HG02678 (cell line): Measurements from ENCODE around the gene NCKAP5.
A peak's percentile ranks its signal among the peaks of the same experiment; 100 is the strongest.

Experiments
- ATAC-seq: cut with Tn5 transposase; IDR thresholded peaks from one replicate; pipeline ENCODE4 v1.9.1; 2021; ENCODE audit warnings: mild to moderate bottlenecking, moderate library complexity; ENCODE audit not compliant: unreplicated experiment

NCKAP5 gene

DNA sequence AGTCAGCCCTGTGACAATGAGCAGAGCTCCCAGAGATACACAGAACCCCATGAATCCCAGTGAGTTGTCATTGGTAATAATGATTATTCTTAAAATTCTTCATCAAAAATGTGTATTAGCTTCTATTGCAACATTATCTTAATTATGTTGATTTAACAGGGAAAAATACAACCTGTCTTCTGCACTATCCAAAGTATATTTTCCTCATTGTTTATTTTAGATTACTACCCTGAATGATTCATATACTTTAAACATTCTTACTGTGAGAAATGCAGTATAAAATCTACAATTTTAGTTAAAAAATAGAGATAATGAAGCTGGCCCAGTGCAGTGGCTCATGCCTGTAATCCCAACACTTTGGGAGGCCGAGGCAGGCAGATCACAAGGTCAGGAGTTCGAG is 773.0 kb downstream of the NCKAP5 start:
- ATAC-seq, result no peak

DNA sequence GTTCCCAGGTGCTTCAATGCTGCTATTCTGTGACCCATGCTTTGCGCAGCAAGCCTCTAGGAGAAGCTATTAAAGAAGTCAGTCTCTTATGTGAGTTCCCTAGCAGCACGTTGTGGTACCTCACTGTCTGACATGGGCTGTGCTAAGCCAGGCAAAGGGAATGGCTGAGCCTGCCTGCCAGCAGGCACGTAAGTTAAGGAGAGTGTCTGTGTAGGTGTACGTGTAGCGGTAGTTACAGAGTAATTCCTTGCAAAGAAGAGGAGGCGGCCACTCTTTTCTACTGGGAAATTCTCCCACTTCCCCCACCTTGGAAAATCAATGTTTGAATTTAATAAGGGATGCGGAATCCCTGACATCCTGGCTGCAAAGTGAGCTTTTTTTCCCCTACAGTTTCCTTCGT is 774.7 kb downstream of the NCKAP5 start:
- no peak for ATAC-seq

DNA sequence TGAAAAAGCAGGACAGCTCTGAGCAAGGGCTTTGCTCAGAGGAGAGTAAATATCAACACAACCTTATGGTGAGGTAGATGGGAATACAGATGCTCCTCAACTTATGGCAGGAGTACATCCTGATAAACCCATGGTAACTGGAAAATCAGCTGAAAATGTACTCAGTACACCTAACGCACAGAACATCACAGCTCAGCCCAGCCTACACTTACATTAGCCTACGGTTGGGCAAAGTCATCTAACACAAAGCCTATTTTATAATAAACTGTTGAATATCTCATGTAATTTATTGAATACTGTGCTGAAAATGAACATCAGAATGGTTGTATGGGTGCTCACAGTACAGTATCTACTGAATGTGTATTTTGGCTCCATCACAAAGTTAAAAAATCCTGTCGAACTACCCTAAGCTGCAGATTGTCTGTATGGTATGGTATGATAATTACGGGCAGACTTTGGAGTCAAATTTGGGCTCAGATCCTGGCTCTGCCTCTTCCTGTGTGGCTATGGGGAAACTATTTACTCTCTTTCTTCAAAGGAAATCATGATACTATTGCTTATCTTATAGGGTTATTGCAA is 778.0 kb downstream of the NCKAP5 start:
- ATAC-seq, result no peak

DNA sequence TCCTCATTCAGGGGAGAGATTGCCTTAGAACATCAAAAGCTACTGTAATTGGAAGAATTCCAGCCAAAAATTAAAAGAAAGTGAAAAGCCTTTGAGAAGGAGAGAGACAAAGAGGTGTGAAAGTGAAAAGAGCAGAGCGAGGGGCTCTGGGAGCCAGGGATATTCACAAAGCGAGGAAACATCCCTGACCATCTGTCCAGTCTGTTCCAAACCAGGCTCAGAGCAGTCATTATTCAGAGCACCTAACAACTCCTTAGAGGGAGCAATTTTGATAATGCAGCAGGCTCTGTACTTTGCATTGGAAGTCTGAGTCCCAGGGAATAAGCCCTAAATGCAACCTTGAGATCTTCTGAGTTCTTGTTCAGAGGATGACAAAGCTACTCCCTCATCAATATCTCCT is 779.2 kb downstream of the NCKAP5 start:
- ATAC-seq, result no peak

DNA sequence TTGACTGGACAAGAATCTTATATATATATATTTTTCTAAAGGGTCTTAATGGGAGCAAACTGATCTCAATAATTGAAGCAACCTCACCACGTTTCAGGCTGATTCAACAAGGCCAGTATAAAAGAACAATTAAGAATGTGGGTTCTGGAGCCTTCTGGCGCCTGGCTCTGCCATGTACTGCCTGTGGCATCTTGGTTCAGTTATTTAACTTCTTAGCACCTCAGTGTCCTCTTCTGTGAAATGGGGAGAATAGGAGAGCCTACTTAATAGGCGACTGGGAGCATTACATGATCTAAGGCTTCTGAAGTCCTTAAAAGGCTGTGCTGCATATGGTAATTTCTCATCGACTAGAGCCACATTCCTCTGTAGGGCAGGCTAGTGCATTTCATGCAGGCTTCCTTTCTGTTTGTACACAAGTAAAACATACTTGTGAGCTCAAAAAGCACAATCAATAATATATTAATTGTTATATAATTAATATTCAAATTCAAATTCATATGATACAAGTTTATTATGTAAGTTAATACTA is 779.9 kb downstream of the NCKAP5 start:
- ATAC-seq, result no peak

DNA sequence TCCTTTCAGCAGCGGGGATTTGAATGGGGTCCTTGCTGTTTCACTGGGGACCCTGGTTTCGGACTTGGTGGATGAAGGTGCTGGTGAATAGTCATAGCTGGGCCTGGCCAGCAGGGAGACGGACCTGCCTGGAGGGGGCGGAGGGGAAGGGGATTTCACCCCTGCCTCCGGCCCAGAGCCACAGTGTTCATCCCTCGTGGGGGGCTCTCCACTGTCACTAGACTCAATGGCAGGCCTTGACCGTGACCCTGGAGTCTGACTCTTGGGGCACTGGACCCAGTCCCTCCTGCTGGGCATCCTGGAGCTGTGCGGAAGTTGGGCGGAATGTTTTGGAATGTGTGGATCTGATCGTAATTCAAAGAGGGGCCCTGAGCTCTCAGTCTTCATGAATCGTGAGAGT is 784.4 kb downstream of the NCKAP5 start:
- no peak for ATAC-seq

DNA sequence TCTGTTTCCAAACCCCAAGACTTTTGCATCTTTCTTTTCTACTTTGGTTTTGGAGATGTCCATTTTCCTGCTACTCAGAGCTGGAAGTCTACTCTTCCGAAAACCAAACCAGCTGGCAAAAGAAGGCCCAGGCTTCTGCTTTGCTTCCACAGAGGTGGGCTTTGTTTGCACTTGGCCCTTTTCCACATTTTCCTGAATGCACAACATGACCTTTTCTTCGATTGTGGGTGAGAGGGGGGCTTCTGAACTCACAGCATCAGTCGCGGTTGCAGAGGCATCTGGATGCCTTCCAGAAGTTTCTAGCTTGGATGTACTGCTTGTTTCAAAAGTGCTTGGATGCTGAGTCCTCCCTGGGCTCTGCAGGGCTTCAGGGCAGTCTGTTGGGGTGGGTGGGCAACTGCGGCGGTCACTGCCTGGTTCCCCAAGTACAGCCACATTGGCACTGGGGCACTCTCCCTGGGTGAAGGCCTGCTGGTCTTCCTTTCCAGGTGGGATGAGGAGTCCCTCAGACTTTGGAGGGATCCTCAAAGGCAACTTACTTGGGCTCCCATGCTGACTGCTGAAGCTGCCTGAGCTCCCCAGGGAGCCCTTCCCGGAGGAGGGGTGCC is 786.0 kb downstream of the NCKAP5 start:
- ATAC-seq, result no peak

DNA sequence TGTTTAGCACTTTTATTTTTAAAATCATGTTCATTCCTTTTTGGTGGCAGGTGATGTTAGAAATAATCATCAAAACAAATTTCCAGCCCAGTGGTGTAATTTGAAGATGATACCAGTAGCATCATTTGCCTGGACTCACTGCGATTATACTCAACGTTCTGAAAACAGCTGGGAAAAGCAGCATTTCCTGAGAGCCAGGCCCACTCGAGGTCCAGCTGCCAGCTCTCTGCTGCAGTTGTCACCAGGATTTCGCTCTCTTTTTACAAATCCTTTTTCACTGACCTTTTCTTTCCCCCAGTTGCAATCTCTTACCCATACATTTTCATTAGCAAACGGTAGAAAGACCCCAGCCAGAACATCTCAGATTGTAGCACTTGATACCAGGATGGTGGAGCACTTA is 787.6 kb downstream of the NCKAP5 start:
- no peak for ATAC-seq

DNA sequence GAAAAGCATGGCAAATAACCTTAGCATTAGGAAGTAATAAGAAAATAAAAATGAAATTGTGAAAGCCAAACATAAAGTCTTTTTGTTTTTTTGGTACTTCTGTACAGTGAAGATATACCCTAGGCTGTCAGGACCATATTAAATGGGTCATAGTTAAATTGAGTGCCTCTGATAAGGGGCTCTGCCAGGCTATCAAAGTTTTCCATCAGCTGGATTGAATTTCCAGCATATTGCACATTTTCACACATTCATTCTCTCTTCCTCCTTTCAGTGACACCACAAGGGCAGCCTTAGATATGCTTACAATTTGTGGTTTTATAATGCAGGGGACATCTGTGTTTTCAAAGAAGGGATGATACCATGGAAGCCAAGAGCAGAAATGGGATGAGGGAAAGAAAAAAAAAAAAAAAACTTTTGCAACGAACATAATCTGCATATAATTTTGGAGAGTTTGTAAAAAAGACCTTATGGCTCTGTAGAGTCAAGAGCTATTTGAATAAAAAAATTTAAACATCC is 789.0 kb downstream of the NCKAP5 start:
- ATAC-seq, result no peak

DNA sequence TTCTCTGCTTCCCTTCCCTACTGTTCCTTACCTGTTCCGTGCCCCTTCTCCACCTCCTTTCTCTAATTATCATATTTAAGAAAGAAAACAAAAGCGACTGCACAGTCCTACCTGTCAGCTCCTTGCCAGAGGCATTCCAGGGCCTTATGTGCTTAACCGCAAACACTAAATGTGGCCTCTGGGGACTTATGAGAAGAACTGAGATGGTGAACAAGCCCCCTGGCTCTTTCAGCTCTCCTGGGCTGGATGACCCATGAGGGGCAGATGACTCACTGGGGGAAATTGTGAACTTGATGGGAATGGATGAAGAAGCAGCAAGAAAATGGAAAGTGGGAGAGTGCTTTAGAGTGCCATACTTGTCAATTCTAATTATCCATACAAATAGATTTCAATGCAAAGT is 792.0 kb downstream of the NCKAP5 start:
- no peak for ATAC-seq

DNA sequence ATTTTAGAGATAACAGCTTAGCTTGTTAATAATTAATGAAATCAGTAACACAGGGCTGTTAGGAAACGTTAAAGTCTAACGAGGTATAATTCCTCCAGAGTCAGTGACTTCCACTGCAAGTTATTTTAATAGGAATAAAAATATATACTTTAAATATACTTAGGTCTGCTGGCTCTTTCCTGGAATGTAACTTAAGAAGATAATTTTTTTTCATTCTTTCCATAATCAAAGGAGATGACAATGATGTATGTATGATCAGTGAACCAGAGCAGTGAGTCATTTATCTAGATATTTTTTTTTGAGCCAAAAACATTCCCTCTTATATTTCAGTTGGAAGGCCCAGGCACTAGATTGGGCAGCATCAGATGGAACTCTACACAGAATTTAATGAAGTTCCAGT is 794.1 kb downstream of the NCKAP5 start:
- ATAC-seq, result no peak

DNA sequence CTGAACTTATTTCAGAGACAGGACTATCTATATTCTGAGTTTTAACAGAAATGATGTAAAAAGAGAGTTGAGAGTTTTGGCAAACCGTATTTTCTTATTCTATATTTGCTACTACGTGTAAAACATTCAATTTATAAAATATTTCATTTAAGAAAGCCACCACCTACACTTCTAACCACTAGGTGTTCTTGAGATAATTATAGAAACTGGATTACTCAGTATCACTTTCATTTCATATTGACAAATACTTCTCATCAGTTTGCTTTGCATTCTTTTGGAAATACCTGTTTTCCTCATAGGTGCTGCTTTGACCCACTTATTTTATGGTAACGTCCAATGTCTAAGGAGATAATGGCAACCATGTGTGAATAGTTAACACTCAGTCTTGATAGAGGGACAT is 794.9 kb downstream of the NCKAP5 start:
- ATAC-seq, result no peak

DNA sequence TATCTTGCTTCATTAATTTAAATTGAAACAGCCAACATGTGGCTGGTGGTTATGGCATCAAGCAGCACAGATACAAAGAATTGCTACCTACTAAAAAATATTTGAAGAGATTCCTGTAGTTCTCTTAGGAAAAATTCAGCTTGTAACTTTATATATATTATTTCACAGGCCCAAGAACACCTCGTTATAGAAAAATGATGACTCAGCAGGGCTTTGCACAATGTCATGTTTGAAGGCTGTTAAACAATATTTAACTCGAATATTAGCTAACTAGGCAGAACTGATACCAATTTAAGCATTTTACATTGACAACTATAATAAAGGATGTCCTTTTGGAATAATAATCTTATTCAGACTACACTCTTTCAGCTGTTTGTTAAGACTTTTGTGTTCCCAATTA is 795.9 kb downstream of the NCKAP5 start:
- ATAC-seq, result no peak

DNA sequence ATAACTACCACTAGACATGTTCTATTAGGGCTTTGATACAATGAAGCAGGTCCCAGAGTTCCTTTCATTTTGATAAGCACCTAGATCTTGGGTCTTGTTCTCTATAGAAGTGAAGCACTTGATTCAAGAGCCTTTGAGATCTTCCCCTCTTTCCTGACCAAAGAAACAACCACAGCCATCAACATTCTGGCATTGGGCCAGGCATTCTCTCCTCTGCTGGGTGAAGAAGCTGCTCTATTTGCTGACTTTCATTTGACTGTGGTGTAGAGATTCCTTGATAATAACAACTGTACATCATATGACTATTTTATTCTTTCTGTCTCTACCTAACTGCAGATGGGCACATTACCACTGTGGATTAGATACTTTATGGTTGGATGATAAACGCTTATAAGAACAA is 801.7 kb downstream of the NCKAP5 start:
- no peak for ATAC-seq

DNA sequence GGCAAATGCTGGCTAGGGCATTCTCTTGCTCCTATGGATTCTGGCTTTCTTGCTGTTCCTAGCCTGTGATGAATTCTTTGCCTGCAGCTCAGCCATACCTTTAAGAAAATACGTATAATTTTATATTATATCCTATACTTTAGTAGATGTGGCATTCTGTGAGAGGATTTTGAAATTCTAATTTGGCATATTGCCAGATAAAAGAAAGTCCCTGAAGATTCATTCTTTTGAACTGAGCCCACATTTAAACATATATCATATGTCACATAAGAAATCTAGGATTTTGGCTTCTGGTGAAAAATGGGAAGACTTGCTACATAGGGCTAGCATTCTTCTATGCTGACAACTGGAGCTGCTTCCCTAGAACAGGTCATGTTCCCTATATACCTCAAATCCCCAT is 806.8 kb downstream of the NCKAP5 start:
- no peak for ATAC-seq

DNA sequence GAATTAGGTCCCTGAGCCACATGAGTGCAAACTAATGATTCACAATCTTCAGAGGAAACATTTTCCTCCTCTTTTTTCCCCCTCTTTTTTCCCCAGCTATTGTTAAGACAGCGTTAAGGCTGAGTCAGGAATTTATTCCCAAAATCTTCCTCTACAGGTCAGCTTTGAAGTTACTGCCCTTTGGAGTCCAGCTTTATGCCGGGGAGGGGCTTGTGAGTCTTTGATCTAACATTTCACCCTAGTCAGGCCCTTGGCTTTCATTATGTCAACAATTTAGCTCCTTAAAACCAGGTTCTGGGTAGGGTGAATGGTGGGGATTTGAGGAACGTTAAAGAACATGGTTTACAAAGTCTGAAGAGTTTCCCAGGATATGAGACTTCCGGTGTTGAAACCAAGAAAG is 807.3 kb downstream of the NCKAP5 start:
- no peak for ATAC-seq

DNA sequence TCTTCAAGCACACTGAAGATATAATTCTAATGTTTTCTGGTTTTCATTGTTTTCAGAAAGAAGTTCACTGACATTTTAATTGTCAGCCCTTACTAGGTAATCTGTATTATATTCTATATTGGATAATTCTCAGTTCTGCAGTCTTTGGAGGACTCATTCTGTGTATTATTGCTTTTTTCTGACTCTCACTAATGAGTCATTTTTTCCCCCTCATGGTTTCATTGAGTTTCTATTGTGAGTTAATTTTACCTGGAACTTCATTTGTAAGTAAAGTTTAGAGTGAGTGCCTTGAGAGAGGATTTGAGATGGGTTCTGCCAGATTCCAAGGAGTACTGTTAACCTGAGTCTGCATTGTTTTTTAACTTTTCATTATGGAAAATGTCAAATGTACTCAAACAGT is 807.9 kb downstream of the NCKAP5 start:
- peak; percentile 53 for ATAC-seq

DNA sequence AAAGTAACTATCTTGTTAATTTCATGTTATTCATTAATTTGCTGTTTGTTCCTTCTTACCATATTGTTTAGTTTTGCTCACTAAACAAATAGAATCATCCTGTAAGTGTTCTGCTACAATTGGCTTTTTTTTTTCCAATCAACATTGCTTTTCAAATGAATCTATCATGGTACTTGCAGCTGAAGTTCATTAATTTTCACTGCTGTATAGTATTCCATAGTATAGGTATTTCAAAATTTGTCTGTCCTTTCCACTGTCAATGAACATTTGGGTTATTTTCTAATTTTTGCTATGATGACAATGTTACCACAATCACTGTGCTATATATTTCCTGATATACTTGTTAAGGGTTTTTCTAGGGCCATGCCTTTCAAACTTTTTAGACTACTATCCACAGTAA is 809.3 kb downstream of the NCKAP5 start:
- ATAC-seq, result no peak

DNA sequence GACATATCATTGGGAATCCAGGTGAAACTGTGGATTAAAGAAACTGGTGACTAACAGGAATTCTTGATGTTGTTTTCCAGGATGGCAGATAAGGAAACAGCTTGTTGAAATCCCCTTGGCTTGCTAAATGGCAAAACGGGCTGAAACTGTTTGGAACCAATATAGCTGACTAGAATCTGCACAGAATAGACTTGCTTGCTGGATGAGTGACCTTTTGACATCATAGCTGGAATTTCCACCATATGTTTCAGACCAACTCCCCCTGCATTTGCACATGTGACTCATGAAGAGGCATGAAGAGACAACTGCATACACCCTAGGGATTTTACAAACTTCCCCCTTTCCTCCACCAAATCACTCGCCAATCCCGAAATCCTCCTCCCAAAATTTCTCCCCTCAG is 810.6 kb downstream of the NCKAP5 start:
- ATAC-seq, result no peak

DNA sequence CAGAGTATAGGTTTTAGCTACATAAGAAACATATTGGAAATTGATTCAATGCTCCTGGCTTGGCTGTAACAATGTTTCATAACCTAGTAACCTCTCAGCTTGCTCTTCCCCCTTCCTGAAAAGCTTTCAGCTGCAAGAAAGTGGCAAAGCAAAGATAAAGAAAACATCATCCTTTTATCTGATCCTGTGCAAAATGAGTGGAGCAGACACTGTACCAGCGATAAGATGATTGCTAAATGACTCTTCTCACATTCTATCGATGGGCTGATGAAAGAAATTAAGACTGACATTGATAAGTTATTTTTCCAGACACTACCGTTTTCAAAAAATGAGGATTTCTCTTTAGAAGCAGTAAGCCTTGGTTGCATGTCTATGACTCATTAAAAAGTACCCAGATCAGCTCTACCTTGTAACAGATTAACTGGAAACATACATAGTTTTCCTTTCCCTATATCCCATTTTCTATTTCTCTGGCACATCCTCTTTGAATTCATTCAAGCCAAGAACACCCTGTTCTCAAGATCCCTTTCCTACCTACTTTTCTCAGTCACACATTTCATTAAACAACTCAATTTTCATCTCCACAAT is 811.2 kb downstream of the NCKAP5 start:
- ATAC-seq, result no peak

DNA sequence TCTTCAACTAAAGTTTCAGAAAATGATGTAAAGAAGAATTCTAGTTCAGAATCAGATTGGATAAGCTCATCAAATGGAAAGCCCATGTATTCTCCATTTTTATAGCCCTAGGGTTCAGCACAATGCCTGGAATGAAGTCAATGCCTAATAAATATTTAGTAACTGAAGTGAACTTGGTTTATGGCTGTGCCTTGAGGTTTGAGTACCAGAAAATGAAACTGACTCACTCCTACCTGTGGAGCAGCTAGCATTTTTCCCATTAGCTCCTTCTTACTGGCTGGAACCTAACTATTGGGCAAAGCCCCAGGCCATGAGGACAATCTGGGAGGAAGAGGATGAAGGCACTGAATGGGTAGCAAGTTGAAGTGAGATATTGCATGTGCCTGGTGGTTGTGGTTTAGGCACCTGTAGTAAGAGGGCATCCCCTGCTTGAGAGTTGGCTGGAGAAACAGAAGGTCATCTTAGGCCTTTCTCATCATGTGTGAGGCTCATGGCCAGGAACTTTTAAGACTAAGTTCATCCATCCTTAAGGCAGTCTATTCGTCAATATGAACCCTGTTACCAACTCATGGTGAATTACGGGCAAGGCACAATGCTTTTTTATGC is 813.3 kb downstream of the NCKAP5 start:
- no peak for ATAC-seq

DNA sequence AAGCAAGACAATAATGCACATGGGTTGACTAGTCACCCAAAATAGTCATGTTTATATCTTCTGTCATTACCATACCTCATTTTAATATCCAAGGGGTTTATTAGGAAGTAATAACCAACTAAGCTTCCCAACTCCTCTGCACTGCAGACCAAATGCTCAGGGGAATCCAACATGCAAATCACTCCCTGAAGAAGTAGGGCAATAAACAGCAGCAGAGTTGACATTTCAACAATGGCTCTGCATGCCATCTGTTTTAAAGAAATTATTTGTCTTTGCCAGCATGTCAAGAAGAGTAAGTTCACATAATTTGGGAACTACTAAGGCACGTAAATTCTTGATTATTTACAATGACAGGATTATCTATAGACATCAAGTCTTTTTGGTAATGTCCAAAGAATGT is 813.9 kb downstream of the NCKAP5 start:
- no peak for ATAC-seq
